Uterus (tissue), 2 donors: ENCODE measurements around the gene FOXF2.

ENCODE experiments used
- POLR2A ChIP-seq, 2 donors: fragments of 450-650 bp; IDR thresholded peaks; one replicate each; pipeline ENCODE4 v1.6.1; 2016; ENCODE audit warnings: antibody characterized with exemption in 2 of 2, mild to moderate bottlenecking in 1 of 2, moderate library complexity in 1 of 2
- TF ChIP-seq, protein P1 (sequence below), 4 experiments: fragments of 200-600 bp in 2 of 4; fragments of 450-650 bp in 2 of 4; sonication (generic) in 2 of 4; IDR thresholded peaks; one replicate each; pipeline ENCODE4 v1.5.1; 2016 to 2019; ENCODE audit warnings: antibody characterized with exemption in 4 of 4, mild to moderate bottlenecking in 2 of 4, moderate library complexity in 1 of 4

DNA sequence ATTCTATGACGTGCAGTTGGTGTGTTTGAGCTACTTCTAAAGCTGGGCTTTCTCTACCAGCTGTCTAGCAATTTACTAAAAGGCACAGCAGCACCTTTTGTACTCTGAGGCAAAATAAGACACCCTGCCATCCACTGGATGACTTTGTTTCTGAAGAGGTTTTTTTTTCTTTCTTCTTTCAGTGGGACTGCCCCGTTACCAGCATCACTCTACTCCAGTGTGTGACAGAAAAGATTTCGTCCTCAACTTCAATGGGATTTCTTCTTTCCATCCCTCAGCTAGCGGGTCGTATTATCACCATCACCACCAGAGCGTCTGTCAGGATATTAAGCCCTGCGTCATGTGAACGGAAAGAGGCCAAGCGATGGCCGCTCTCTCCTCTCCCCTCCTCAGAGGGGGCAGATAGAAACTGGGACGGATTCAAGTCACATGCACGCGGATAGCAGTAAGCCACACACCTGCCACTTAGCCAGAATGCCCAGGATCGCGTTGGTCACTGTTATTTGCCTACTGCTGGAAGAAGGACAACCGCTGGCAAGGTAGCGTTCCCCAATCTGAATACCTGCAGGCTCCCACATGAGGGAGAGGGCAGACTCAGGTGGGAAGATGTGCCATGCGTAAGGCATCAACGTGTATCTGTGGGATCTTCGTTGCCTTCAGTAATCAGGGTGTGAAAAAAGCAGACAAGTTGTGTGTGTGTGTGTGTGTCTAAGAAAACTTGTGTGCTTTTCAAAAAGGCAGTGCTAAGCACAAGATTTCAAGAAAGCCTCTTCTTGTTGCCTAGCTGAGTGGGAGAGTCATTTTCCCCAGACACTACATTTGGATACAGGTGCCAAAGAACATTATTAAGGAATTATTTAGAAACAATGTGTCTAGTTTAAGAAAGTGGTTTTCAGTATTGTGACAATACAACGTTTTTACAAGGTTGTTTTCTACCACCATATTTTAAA lies 5.4 kb downstream of the FOXF2 start:
- TF ChIP-seq, protein P1, sequence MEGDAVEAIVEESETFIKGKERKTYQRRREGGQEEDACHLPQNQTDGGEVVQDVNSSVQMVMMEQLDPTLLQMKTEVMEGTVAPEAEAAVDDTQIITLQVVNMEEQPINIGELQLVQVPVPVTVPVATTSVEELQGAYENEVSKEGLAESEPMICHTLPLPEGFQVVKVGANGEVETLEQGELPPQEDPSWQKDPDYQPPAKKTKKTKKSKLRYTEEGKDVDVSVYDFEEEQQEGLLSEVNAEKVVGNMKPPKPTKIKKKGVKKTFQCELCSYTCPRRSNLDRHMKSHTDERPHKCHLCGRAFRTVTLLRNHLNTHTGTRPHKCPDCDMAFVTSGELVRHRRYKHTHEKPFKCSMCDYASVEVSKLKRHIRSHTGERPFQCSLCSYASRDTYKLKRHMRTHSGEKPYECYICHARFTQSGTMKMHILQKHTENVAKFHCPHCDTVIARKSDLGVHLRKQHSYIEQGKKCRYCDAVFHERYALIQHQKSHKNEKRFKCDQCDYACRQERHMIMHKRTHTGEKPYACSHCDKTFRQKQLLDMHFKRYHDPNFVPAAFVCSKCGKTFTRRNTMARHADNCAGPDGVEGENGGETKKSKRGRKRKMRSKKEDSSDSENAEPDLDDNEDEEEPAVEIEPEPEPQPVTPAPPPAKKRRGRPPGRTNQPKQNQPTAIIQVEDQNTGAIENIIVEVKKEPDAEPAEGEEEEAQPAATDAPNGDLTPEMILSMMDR (IDR thresholded peaks at IDR 0.05): no peak
- no peak for TF ChIP-seq POLR2A (IDR thresholded peaks at IDR 0.05)
